HG03354 (cell line): Measurements from ENCODE around the gene SCEL.
A peak's percentile ranks its signal among the peaks of the same experiment; 100 is the strongest.
"Not testable (repeated sequence)": the region's sequence is repeated elsewhere in the genome, so short reads cannot be mapped to it uniquely, and the experiment has no call there.

ENCODE experiments used
- ATAC-seq: cut with Tn5 transposase; IDR thresholded peaks from one replicate; pipeline ENCODE4 v1.9.1; 2021; ENCODE audit warnings: mild to moderate bottlenecking; ENCODE audit not compliant: unreplicated experiment, poor library complexity, severe bottlenecking

Gene SCEL

GRCh38 chr13:77519396-77519795 lies 16.1 kb upstream of the SCEL start:
- ATAC-seq, result not testable (repeated sequence)

DNA sequence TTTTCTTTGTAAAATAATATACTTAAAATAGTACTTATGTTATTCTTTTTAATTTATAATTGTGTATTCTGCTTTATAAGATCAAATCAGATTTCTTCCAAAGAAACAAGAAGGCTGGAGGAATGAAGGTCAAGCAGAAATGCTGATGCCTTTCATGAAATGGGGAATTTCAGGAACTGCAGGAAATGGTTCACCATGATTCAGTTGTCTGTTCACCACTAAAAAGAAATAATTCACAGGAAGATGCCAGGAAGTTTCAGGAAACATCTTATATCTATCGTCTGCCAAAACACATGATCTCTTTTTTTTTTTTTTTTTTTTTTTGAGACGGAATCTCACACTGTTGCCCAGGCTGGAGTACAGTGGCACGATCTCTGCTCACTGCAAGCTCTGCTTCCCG lies 15.7 kb upstream of the SCEL start:
- no peak for ATAC-seq

GRCh38 chr13:77521194-77521593 lies 14.3 kb upstream of the SCEL start:
- ATAC-seq, result no peak

- ATAC-seq, result no peak
Measured at GRCh38 chr13:77521595-77522367, 13.7 kb upstream of the SCEL start.

DNA sequence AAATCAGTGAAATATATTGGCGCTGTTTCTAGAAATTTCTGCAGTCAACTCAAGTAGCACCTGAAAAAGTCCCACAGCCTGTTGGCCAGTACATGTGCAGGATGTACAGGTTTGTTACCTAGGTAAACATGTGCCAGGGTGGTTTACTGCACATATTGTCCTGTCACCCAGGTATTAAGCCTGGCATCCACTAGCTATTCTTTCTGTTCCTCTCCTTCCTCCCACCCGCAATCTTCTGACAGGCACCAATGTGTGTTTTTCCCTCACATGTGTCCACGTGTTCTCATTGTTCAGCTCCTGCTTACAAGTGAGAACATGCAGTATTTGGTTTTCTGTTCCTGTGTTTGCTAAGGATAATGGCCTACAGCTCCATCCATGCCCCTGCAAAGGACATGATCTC lies 13.1 kb upstream of the SCEL start:
- no peak for ATAC-seq

DNA sequence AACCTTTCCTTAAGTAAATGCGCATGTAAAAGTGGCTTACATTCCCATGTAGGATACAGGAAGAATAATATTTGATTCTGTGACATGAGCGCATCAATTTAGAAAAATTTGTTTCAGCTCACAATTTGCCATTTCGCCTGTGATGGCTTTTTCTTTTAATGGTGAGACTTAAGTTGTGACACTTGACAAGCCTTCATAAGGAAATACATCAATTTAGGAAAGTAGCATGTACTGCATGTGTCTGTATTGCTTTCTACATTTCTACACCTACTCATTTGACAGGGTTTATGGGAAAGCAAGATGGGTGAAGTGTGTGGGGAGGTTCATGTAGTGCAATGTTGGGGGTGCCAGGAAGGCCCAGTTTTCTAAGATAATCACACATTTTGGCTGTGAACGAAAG lies 12.1 kb upstream of the SCEL start:
- no peak for ATAC-seq

DNA sequence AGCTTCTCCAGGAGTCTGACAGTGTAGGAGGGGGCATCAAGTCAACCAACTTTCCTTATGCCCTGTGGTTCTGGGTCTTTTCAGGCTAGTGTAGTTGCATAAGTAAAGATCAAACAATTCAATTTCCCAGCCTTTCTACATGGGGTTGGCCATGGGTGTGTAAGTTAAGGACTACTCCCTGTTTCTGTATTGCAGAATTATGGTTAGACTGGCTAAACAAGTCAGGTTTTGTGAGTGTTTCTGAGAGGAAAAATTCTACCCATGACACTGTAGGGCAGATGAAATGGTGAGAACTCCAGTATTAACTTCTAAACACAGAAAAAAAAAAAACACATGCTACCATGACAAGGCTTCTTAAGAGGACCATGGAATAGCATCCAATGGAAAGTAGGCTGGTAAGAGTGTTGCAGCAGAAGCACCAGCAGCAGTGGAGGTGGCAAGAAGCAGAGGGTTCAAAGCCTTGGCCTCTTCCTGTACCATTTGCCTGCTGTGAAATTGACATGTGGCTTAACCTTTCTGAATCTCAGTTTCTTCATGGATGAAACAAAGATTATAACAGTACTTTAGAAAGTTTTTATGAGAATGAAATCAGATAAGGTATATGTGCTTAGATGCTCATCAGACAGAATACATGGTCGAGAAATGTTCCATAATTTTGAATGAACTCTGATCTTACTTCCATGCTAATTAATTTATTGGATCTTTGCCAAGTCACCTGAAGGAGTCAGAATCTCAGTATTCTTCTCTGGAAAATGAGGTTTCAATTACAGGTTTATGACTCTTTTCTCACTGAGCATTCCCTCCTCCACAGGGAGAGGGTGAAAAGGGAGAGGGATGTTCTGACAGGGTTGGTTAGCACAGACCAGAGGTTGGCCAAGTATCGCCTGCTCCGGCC lies 11.4 kb upstream of the SCEL start:
- ATAC-seq, result no peak

DNA sequence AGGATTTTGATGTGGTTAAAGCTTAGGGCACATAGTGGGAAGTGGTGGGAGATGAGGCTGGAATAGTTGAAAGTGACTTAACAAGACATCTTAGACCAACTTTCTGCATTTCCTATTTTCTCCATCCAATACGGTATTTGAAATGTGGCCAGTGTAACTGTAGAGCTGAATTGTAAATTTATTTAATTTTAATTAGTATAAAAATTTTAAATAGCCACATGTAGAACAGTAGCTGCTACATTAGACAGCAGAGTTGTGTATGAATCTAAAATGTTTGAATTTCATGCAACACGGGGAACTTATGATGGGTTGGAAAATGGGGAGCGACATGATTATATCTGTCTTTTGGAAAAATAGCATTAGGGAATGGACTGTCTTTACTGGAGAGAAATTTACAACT lies 7.1 kb upstream of the SCEL start:
- ATAC-seq, result no peak

GRCh38 chr13:77528834-77529500 lies 6.5 kb upstream of the SCEL start:
- ATAC-seq, result peak; percentile 87

DNA sequence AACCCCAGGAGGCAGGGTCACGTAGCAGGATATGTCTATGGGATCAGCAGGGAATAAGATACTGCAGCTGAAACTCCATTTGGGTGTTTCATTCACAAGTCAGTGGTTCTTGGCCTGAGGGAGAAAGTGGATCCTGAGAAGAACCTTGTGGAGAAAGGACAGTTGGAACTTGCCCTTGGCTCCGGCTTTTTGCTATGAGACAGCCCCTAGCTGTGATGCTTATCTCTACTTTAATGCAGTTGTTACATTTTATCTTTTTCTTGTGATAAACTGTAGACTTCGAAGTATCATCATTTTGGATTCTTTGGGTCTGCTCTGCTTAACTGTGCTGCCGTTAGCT lies 6.0 kb upstream of the SCEL start:
- no peak for ATAC-seq

- no peak for ATAC-seq
Measured at GRCh38 chr13:77530875-77531274, 4.6 kb upstream of the SCEL start.

- no peak for ATAC-seq
Measured at GRCh38 chr13:77532983-77533382, 2.5 kb upstream of the SCEL start.

- no peak for ATAC-seq
Measured at GRCh38 chr13:77533875-77534788, 1.4 kb upstream of the SCEL start.

GRCh38 chr13:77536358-77536757 lies 852 bp downstream of the SCEL start:
- no peak for ATAC-seq

DNA sequence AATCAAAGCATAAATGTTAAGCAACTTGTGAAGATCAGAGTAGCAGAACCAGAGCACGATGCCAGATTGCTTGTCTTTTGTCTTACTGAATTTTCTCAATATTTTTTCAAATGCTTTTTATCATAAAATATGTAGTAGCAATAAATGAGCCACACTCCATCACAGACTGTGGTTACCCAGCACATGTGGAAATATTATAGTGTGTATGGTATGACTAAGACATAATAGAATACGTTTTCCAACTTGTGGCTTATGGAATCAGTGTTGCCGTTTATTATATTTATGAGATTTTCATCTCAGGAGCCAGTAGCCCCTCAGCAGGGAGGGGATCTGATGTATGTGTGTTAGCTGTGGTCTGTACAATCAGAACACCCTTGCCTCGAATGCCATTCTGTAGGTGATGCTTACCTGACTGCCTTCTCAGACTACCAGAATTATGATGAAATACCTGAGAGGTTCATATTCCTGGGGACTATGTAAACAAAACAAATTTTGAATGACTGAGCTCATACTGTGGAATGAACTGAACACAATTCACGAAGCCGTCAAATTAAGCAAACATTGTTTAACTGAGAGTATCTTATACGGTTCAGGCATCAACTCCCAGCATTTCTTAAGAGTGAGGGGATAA lies 1.9 kb downstream of the SCEL start:
- no peak for ATAC-seq

- no peak for ATAC-seq
Measured at GRCh38 chr13:77543711-77544110, 8.2 kb downstream of the SCEL start.

GRCh38 chr13:77544355-77544754 lies 8.8 kb downstream of the SCEL start:
- no peak for ATAC-seq

DNA sequence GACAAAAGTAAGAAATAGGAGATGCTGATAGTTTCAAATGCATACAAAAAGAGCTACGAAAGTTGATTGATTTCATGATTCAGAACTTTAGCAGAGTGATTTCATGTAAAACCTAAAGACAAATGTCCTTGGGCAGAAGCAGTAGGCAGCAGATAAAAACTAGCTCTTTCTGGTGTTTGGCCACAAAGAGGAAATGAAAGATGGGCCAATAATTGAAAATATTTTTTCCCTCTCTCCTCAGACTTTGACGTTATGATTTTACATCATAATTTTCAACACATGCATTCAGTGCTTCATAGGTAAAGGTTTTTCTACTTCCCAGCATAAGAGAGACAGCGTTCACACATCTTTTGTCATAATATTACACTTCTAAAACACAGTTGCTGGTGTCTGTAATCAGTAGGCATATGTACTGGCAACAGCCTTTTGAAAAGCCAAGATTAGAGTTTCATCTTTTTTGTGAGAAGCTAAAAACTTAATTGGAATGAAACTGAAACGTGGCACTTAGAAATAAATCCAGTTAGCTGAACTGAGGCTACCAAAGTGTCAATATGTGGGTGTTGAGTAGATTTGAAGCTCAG lies 9.3 kb downstream of the SCEL start:
- peak; percentile 44 for ATAC-seq
